SU-DHL-6 (cell line): ENCODE measurements around the gene HSPA4.

ENCODE experiments used
- EZH2phosphoT487 ChIP-seq: fragments of 200-600 bp; sonication (generic), shearing (Covaris generic); conservative IDR thresholded peaks from 2 replicates; pipeline ENCODE4 v1.6.1; 2018; ENCODE audit warnings: mild to moderate bottlenecking, antibody characterized with exemption, low read length, moderate library complexity, mixed read lengths
- TF ChIP-seq, protein P1 (sequence below): fragments of 200-600 bp; sonication (generic); IDR thresholded peaks from one replicate; pipeline ENCODE4 v1.5.1; 2017; ENCODE audit warnings: antibody characterized with exemption, mild to moderate bottlenecking, low read length, moderate library complexity; ENCODE audit not compliant: insufficient read depth, poor library complexity, severe bottlenecking

DNA sequence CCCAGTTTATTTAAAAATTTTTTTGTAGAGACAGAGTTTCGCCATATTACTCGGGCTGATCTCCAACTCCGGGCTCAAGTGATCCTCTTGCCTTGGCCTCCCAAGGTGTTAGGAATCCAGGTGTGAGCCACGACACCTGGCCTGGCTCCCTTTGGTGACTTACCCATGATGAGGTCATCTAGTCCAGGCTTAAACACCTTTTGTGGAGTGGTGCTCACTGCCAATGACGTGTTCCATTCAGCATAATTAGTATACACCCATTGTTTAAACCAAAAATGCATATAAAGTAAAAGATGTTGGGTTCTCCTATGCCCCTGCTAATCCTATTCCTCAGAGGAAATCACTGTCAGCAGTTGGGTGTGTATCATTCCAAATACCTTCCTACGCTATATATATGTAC is 91.0 kb downstream of the HSPA4 start:
- TF ChIP-seq, protein P1, sequence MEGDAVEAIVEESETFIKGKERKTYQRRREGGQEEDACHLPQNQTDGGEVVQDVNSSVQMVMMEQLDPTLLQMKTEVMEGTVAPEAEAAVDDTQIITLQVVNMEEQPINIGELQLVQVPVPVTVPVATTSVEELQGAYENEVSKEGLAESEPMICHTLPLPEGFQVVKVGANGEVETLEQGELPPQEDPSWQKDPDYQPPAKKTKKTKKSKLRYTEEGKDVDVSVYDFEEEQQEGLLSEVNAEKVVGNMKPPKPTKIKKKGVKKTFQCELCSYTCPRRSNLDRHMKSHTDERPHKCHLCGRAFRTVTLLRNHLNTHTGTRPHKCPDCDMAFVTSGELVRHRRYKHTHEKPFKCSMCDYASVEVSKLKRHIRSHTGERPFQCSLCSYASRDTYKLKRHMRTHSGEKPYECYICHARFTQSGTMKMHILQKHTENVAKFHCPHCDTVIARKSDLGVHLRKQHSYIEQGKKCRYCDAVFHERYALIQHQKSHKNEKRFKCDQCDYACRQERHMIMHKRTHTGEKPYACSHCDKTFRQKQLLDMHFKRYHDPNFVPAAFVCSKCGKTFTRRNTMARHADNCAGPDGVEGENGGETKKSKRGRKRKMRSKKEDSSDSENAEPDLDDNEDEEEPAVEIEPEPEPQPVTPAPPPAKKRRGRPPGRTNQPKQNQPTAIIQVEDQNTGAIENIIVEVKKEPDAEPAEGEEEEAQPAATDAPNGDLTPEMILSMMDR, result no peak
- no peak for TF ChIP-seq EZH2phosphoT487
